AG04449 (cell line): Measurements from ENCODE around the gene TMEM132E.

Experiments
- CTCF ChIA-PET: fragments of 350-600 bp; formaldehyde crosslinking; extraction: SDS; loops from one replicate; lab custom pipeline; 2021; ENCODE audit warnings: antibody characterized with exemption; lab: Yijun Ruan, JAX
- POLR2A ChIA-PET: fragments of 400-600, 350-600 bp; formaldehyde crosslinking; extraction: SDS; loops from one replicate; lab custom pipeline; 2020; ENCODE audit warnings: antibody characterized with exemption, inconsistent platforms; lab: Yijun Ruan, JAX
- DNase-seq: peaks from one replicate; pipeline ENCODE4 v3.0.0-alpha.2; 2010; ENCODE audit warnings: low read depth, low spot score
- H3K4me3 ChIP-seq: 2 replicates; pipeline ENCODE4 v1.5.1; 2011; ENCODE audit warnings: low read depth, mild to moderate bottlenecking, control low read depth, low read length
- TF ChIP-seq, protein P1 (sequence below): IDR thresholded peaks from one replicate; pipeline ENCODE4 v1.5.1; 2011; ENCODE audit warnings: mild to moderate bottlenecking, moderate library complexity, low read length, control low read depth, inconsistent platforms; ENCODE audit not compliant: insufficient read depth; ENCODE audit errors: missing control alignments

Gene TMEM132E

GRCh38 chr17:34633760-34634159 lies 54.4 kb downstream of the TMEM132E start:
- CTCF ChIA-PET = no interaction called here
- TF ChIP-seq, protein P1, sequence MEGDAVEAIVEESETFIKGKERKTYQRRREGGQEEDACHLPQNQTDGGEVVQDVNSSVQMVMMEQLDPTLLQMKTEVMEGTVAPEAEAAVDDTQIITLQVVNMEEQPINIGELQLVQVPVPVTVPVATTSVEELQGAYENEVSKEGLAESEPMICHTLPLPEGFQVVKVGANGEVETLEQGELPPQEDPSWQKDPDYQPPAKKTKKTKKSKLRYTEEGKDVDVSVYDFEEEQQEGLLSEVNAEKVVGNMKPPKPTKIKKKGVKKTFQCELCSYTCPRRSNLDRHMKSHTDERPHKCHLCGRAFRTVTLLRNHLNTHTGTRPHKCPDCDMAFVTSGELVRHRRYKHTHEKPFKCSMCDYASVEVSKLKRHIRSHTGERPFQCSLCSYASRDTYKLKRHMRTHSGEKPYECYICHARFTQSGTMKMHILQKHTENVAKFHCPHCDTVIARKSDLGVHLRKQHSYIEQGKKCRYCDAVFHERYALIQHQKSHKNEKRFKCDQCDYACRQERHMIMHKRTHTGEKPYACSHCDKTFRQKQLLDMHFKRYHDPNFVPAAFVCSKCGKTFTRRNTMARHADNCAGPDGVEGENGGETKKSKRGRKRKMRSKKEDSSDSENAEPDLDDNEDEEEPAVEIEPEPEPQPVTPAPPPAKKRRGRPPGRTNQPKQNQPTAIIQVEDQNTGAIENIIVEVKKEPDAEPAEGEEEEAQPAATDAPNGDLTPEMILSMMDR = no peak
- H3K4me3 ChIP-seq = no peak overlapping the region
- no peak for DNase-seq
- POLR2A ChIA-PET = no interaction called here

DNA sequence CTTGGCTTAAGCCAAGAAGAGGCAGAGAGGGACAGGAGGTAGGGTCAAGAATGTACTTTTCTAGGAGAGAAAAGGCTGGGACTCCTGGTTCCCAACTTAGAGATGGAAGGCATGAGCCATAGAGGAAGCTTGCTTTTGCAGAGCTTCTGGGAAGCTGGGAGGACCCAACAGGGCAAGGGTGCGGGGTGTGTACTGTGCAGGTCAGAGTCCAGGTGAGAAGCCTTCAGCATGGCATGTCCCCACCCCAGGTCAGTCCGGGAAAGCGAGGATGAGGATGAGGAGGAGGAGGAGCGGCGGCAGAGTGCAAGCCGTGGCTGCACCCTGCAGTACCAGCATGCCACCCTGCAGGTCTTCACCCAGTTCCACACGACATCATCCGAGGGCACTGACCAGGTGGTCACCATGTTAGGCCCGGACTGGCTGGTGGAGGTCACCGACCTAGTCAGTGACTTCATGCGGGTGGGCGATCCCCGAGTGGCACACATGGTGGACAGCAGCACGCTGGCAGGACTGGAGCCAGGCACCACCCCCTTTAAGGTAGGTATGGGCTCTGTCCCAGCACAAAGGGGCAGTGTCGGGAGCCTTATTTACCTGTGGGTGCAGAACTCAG lies 55.3 kb downstream of the TMEM132E start:
- H3K4me3 ChIP-seq = no peak overlapping the region
- CTCF ChIA-PET = no interaction called here
- TF ChIP-seq, protein P1 = no peak
- POLR2A ChIA-PET = no interaction called here
- no peak for DNase-seq

GRCh38 chr17:34635876-34636275 lies 56.5 kb downstream of the TMEM132E start:
- no peak overlapping the region for H3K4me3 ChIP-seq
- TF ChIP-seq, protein P1 = no peak
- no peak for DNase-seq
- POLR2A ChIA-PET = no interaction called here
- CTCF ChIA-PET = no interaction called here

- no peak overlapping the region for H3K4me3 ChIP-seq
- ChIA-PET POLR2A (no interaction called here), CTCF (interaction anchor here (1.2 to 6.1 kb wide), 8 partner anchors 9 to 481 kb away, joined by 3 to 26 read pairs (median 6); no protein-coding TSS in a partner anchor)
- TF ChIP-seq, protein P1 = no peak
- DNase-seq = no peak
Measured at GRCh38 chr17:34637041-34637547, 57.7 kb downstream of the TMEM132E start.

GRCh38 chr17:34637548-34638525 lies 58.5 kb downstream of the TMEM132E start:
- peak; percentile 2 for DNase-seq
- TF ChIP-seq, protein P1 = peak; percentile 97
- ChIA-PET POLR2A (no interaction called here), CTCF (interaction anchor here (0.5 to 6.1 kb wide), 14 partner anchors 9 to 482 kb away, joined by 3 to 26 read pairs (median 4); partner anchors contain the start of gene RAD51D)
- H3K4me3 ChIP-seq = no peak overlapping the region; the same call in 1 of the 2 replicates
